Stimulated activated CD4-positive, alpha-beta T cell treated with anti-CD3 and anti-CD28 coated beads, Interleukin-15, amount 100 ng/mL, for 24 hours (primary cell): ENCODE results near the gene HIVEP2.

Source experiments
- DNase-seq: peaks from one replicate; pipeline ENCODE4 v3.0.0-alpha.2; 2020

Gene HIVEP2

GRCh38 chr6:142725024-142725770 lies 219.8 kb downstream of the HIVEP2 start:
- DNase-seq = no peak

GRCh38 chr6:142722841-142723240 lies 222.1 kb downstream of the HIVEP2 start:
- DNase-seq = no peak

DNA sequence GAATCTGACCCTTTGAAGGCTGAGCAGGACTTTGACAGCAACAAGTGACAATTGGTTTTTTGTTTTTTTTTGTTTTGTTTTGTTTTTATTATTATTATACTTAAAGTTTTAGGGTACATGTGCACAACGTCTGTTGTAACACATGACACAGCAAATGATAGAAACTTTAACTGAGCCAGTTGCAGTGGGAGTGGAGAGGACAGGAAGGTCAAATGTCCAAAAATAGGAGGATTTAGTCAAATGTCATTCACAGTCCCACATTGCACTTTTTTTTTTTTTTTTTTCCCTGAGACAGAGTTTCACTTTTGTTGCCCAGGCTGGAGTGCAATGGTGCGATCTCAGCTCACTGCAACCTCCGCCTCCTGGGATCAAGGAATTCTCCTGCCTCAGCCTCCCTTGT lies 223.0 kb downstream of the HIVEP2 start:
- DNase-seq = no peak

- DNase-seq = no peak
Observed at GRCh38 chr6:142721215-142721920, 223.6 kb downstream of the HIVEP2 start.

DNA sequence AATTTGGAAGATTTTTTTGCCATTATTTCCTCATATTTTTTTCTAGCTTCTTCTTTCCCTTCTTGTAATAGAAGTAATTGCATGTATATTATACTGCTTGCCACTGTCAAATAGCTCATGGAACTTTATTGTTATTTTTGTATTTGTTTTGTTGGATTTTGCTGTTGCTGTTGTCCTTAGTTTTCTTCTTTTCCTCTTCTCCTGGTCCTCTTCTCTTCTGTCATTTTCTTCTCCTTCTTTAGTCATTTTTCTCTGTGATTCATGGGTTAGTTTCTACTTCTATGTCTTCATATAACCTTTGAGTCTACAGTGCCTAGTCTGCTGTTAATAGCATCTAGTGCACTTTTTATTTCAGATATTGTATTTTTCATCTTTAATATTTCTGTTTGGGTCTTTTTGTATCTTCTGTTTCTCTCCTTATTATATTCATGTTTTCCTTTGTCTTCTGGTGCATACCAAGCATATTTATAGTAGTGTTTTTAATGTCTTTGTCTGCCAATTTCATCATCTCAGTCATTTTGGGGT lies 226.2 kb downstream of the HIVEP2 start:
- no peak for DNase-seq

DNA sequence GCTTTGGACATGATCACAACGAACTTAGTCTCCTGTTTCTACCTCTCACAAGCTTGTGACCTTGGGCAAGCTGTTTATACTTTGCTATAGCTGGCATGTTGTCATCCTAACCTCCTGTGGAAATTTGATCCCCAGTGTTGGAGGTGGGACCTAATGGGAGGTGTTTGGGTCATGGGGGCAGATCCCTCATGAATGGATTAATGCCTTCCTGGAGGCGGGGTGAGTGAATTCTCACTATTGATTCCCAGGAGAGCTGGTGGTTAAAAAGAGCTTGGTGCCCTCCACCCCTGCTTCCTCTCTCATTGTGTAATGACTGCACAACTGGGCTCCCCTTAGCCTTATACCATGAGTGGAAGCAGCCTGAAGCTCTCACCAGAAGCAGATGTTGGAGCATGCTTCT lies 228.9 kb downstream of the HIVEP2 start:
- no peak for DNase-seq

DNA sequence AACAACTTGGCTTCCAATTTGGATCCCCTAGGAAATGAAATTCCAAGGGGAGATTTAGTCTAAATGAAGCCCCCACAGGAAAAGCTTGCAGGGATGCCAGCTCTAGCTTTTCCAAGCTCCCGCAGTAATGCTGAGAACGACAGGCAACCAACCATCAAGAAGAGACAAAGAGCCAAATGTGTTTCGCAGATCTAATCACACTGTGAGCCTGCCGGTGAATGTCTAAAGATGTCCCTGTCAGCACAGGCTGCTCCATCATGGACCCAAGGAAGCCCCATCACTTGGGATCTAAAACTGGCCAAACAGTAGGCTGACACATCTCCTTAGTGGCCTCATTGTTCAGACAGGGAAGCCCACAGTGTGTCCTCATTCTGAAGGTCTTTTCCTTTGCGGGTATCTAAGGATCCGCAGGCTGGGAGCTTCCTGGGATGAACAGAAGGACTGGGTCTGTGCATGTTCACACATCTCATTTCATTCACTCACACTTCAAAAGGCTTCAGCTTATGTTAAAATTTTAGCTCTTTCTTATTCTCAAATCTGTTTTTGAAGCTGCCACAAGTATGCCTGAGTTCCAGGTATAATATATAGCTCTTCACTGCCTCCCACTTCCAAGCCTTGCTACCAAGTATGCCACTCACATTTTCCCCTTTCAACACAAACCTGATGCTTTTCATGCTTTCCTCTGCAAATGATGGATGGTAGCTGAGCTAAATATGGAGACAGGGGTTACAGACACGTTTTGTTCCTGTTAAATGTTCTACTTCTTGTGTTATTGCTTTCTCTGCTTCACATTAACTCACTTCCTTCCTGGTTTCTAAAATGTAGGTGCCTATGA lies 229.8 kb downstream of the HIVEP2 start:
- DNase-seq = no peak

- DNase-seq = no peak
Observed at GRCh38 chr6:142713959-142714358, 231.0 kb downstream of the HIVEP2 start.

- no peak for DNase-seq
Observed at GRCh38 chr6:142712231-142712630, 232.7 kb downstream of the HIVEP2 start.

GRCh38 chr6:142708651-142709050 lies 236.3 kb downstream of the HIVEP2 start:
- DNase-seq = no peak

- DNase-seq = no peak
Observed at GRCh38 chr6:142707255-142707654, 237.7 kb downstream of the HIVEP2 start.

- DNase-seq = no peak
Observed at GRCh38 chr6:142706210-142706609, 238.8 kb downstream of the HIVEP2 start.

DNA sequence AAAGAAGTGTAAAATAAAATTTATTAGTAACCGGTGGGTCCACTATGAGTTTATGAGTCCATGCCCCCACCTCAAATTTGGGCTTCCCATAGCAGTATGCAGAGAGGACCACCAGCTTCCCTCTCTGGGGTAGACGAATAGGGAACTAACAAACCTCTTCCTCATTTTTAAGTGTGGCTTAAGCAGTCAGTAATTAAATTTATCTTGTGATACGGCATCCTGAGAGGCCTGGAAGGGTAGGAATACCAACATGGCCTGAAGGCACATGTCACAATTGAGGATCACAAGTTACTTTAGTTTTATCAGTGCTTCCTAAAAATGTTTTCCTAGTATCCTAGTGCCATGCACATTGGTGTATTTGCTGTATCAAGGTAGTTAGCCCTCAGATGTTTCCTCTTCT lies 239.9 kb downstream of the HIVEP2 start:
- no peak for DNase-seq

DNA sequence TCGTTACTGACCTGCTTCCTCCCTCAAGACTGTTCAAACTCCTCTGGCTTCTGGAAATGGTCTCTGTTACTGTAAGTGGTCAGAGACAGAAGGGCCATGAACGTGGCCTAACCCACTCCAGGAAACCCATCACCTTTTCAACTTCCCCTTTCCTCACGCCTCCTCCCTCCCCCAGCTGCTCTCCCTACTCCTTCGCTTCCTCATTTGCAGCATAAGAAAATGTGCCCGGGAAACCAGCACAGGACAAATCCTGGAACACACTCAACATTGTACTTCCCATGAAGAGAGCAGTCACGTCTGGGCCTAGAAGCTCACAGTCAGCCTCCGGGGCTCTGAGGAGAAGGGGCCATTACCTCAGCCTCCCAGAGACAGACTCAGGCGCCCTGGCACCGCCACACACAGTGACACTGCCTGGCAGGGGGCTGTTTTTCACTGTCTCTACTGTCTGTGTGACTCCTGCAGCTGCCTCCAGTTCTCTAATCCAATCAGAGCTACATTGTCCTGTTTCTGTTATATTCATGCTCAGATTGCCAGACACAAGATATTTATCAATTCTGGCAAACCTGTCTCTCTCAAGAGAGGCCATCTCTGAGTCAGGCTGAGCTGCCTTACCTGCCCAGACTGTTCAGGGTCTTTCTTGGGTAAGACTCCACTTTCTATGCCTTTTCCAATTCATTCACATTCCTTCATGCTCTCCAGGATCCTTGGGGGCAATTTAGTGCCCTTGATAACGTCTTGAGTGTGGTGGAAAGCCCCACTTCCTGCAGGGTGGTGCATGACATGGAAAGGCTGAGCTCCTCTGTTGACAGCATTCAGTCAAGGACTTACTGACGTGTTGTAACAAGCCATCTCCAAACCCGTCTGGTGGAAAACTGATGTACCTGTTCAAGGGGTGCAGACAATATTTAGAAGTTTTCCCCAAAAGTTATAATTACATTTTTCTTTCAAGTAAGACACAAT lies 242.2 kb downstream of the HIVEP2 start:
- no peak for DNase-seq
